NCI-H146 treated with DMSO at 0.1 percent for 48 hours (cell line): ENCODE results near the gene OARD1.
"Not testable (repeated sequence)": the region's sequence is repeated elsewhere in the genome, so short reads cannot be mapped to it uniquely, and the experiment has no call there.

ENCODE experiments used
- DNase-seq: peaks from one replicate; lab custom pipeline; 2025; ENCODE audit not compliant: unreplicated experiment; lab: John Stamatoyannopoulos, UW

OARD1 gene

DNA sequence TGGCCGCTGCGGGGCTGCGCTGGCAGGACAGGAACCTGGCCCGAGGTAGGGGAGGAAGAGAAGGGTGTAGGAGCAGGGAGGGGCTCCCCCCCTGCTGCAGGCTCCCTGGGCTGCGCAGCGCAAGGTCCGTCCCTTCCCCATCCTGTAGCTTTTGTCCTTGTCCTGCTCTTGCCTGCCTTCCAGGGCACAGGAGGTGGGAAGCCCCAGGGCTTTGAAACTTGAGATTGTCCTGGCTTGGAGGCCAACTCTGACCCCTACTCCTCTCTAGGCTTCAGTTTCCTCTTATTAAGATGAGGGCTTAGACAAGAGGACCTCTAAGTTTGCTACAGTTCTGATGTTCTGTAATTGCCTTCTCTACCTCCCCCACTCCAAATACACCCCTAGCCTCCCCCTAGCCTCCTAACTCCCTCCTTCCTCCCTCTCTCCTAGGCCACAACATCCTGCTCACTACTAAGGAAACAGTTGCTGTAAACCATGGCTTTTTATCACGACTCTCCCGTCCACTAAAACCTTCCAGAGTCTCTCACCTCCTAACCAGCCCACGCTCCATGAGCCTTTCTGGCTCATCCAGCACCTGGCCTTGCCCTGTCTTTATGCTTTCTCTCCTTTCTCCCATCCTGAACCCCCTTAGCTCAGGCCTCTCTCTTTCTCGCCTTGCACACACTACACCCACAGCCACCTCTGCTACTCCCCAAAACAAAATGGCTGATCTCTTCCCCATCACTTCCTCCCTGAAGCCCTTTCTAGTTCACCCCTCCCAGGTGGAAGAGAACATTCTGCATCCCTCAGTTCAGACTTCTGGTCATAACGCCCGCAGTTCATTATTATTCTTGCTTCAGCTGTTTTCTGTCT lies 43.4 kb downstream of the OARD1 start:
- DNase-seq: peak; percentile 71

DNA sequence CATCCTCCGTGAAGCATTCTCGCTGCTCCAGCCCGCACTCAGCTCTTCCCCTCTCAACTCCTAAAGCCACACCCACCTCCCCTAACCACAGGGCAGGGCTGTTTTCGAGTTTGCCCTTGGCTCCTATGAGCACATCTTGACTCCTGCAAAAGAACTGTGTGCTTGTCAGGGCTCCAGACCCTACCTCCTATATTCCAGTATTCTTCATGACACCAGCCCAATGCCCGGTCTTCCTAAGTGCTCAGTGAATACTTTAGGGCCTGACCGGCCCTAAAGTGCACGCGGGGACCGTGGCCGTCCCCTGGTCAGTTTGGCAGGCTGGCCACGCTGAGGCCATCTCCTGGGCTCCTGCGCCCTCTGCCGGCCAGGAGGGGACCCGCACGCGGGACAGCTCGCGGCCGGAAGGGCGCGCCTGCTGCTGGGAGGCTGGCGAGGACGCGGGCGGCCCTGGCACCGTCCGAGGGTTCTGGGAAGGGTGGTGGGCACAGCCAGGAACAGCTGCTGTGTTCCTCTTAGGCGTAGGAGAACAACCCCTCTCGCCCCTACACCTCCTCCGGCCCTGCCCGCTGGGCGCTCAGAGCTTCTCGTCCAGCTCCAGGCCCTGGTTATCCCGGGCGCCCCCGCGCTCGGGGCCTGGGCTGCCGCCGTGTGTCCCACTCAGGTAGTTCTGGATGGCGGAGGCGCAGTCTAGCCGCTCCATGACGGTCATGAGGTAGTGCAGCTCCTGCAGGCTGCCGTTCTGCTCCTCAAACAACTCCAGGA lies 44.2 kb downstream of the OARD1 start:
- peak; percentile 80 for DNase-seq

DNA sequence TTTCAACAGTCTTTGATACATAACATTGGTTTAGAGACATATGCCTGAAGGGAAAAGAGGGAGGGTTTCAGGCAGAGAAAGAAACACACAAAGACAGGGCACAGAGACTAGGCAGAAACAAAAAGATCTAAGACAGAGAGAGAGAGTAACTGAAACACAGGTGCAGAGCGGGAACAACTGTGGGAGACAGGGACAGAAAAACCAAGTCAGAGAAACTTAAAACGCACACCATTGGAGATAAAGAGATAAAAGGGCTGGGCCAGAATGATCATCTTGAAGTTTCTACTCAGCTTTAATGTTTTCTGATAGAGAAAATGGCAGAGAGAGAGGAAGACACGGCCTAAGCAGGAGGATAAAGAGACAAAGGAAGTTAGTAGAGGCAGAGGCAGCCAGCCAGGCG lies 44.9 kb downstream of the OARD1 start:
- DNase-seq: no peak

GRCh38 chr6:41025966-41026530 lies 46.1 kb downstream of the OARD1 start:
- DNase-seq: no peak

- DNase-seq: no peak
Observed at GRCh38 chr6:41023114-41023513, 49.0 kb downstream of the OARD1 start.

- DNase-seq: no peak
Observed at GRCh38 chr6:41022294-41022693, 49.9 kb downstream of the OARD1 start.

GRCh38 chr6:41021832-41022231 lies 50.3 kb downstream of the OARD1 start:
- no peak for DNase-seq

DNA sequence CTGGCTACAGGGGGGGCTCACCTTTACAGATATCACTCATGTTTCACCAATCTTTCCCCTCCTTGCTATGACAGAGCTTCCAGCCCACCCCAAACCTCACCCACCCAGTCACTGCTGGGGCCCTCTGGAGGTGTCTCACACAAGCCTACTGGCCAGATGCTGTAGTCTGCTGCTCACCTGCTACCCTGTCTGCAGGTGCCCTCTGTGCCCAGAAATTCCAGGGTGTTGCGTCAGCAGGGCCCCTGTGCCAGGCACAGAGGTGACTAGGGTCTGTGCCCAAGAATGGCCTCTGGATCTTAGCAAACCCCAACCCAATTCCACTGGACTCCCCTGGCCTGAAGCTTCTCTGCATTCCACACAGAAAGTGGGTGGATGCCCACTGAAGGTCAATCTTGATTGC lies 54.5 kb downstream of the OARD1 start:
- DNase-seq: no peak

DNA sequence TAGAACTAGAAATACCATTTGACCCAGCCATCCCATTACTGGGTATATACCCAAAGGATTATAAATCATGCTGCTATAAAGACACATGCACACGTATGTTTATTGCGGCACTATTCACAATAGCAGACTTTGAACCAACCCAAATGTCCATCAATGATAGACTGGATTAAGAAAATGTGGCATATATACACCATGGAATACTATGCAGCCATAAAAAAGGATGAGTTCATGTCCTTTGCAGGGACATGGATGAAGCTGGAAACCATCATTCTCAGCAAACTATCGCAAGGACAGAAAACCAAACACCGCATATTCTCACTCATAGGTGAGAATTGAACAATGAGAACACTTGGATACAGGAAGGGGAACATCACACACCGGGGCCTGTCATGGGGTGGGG lies 56.3 kb downstream of the OARD1 start:
- DNase-seq: not testable (repeated sequence)

DNA sequence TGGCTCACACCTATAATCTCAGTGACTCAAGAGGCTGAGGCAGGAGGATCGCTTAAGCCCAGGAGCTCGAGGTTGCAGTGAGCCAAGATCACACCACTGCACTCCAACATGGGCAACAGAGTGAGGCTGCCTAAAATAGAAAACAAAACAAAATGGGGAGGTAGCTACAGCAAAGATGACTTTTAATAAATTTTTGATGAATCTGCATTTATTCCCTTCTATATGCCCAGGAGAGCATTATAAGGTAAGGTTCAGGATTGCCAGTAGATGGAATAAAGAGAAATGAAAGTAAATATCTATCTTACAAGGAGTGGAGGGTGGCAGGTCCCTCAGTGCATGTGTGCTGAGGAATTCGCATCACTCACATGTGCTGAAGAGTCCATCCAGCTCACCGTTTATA lies 57.4 kb downstream of the OARD1 start:
- no peak for DNase-seq
